AG08395 (cell line): ENCODE data around the gene TSC22D4.

Experiments used
- DNase-seq: peaks from one replicate; pipeline ENCODE4 v3.0.0; 2012; ENCODE audit warnings: mixed read lengths, low spot score

TSC22D4 gene

DNA sequence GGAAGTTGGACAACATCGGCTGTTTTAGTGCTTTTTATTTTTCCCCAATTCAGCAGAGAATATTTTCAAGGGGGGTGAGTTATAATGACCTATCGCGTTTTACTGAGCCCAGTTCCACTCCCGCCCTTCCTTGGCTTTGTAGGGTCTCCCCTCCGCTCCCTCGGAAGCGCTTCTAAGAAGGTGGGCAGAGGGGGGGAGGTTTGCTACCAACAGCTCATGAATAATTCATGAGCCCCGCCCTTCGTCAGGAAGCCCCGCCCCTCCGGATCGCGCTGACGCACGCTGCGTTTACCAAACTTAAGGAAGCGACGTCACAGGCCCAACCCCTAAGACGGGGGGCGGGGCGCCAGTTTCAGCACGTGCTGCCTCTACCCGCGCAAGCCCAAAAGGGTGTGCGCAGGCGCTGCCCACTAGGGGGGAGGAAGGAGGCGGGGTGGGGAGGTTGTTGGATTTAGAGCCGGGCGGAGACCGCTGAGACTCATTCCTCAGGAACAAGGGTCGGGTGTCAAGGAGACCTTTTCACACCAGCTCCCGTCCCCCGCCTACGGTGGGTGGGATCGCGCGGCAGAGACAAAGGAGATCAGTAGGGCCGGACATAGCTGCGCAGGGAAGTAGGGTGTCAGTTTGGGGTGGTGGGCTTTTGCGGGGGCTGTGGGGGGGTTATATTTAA lies 49.9 kb downstream of the TSC22D4 start:
- DNase-seq: peak; percentile 99

DNA sequence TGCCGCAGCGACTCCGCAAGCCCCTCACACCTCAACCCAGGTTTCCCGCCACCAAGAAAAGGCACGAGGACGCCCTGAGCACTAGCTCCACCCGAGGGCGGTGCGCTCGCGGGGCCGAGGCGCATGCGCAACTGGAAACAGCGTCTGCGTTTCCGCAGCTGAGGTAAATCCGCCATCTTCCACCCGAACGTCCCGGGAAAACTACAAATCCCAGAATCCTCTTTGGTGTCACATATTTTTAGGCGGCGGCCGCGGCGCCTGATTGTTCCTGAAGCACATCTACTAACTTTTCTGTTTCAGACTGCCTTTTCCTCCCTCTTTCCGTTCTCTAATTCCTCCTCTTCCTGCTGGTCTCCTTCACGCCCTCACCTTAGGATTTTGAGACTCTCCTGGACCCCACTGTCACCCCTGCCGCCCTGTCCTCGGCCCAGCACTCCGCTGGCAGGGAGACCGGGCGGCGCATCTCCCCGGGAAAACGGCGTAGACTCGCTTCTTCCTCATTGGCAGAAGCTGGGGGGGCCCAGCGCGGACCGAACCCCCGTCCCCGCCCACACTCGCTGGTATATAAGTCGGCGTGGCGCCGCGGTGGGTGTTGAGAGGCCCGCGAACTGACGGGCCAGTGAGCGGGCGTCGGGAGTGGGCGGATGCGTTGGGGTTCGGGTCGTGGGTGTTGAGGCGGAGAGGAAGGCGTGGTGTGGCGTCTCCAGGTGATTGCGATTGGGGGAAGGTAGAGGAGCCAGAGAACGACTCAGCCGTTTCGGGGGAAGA lies 50.6 kb downstream of the TSC22D4 start, which contains the start of gene ZCWPW1:
Gene ZCWPW1 (minus strand): TSS at position 505 of the 768 bp plus-strand sequence. CDS start 8,054 bp downstream, outside the sequence.
- DNase-seq: peak; percentile 93

DNA sequence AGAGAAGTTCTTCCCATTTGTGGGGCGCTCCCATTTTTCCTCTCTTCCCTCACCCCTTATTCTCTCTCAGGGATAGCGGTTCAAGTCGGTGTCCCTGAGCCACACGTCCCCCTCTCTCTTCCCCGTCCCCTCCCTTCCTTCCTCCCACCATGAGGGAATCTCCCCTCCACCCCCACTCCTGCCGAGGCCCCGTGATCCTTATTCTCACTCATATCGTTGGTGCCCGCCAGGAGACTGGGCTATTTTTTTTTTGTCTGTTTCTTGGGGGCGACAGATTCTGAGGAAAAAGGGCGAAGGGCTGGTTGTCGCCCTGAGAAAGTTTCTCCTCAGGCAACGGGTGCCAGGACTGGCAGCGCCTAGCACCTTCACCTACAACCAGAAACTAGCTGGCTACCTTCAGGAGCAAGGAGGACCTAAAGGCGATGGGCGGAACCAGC lies 51.2 kb downstream of the TSC22D4 start:
- DNase-seq: no peak

DNA sequence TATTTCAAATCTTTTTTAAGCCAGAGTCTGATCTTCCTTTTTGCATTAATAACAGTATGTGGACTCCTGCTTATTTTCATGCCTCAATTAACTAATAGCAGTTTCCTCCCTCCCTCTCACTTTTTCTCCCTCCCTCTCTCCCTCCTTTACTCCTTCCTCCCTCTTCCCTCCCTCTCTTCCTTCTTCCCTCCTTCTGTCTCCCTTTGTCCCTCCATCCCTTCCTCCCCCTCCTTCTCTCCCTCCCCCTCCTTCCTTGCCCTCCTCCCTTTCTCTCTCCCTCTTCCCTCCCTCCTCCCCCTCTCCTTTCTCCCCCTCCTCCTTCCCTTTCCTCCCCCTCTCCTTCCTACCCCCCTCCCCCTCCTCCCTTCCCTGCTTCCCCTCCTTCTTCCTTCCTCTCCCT lies 52.5 kb downstream of the TSC22D4 start:
- DNase-seq: no peak

DNA sequence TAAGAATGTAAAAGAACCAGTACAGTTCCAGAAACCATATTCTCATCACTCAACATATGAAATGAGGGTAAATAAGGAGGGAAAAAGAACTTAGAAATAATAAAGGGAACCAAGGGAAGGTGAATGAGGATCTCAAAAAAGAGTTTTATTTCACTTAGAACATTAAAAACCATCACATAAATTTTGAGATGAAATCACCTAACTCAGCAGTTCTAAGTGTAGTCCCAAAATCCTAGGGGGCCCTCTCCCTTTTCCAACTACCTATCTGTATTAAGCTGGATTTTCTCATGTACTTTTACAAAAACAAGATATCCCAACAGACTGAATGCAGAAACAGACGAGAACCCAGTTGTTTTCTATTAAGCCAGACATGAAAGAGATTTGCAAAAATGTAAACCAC lies 53.7 kb downstream of the TSC22D4 start:
- DNase-seq: no peak

DNA sequence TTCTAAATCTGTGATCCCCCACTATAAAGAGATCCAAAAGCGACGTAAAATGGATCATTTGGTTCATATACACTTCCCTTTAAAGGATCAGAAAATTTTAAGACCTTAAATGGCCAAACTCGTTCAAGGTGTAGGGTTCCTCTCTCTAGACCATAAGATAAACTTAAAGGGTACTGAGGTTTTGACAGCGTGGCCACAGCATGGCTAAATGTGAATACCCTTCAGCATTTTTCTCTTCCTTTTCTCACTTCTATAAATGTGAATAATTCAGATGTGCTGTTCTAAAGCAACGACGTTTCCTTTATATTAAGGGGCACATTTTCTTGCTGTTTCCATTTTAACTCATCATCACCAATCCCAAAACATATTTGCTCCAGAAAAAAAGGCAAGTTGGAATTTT lies 55.7 kb downstream of the TSC22D4 start:
- DNase-seq: no peak

DNA sequence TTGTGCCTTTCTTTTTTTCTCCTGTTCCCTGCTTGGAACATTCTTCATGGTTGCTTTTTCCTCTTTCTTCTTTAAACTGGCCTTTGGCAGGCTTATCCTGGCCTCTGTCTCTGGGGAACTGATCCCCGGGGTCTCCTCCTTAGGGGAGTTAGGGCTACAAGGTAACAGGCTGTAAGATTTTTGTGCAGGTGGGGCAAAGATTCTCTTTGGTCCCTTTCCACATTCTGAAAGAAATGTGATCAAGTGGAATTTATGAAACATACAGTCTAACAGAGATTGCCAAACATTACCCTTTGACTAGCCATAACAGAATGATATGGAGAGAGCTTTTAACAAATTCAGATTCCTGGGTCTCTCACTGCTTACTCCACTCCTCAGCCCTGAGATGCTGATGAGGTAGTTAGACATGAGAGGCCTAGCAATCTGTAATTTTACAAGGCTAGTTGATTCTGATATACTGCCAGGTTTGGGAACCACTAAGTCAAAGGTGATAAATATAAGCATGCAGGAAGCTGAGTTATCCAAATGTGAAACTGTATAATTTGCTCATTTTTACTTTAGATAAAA lies 59.3 kb downstream of the TSC22D4 start:
- DNase-seq: no peak

DNA sequence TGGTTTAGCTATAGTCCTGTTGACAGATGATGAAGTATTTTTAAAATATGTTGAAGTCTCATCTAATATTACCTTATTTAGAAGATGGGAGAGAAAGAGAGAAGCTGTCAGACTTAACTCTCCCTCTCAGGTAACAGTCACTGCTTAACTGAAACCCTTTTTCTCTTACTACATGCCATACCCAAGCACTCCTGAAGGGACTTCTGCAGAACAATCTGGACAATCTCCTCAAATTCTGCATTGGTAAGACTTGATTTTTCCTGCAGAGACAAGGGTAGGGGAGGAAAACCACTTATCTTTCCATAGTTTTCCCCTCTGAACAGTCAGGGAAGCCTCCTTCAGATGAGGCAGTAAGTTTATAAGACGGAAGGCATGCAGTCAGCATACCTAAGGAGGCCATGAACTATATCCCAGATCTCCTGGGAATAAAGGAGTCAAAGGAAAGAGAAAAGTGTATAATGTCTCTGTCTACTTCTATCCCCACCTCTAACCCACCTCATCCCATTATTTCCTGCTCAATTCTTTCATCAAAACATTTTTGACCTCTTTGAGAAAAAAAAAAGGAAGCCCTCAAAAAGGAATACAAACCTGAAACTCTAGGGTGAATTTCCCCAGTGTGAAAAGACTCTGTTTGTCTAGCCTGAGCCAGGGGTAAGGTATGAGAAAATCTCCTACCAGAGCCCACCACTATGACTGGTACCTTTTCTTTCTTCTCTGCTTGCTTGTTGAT lies 59.9 kb downstream of the TSC22D4 start:
- DNase-seq: no peak
